Trophoblast cell (in vitro differentiated cells and primary cell): ENCODE measurements around the gene SYCN.

Experiments used
- DNase-seq, 2 donors: peaks; one replicate each; pipeline ENCODE4 v3.0.0-alpha.2; 2016
- H2AFZ ChIP-seq: 2 replicates; pipeline ENCODE4 v1.6.1; 2013; ENCODE audit warnings: low read length, moderate library complexity, mild to moderate bottlenecking; ENCODE audit not compliant: insufficient read depth, poor library complexity
- H2AK5ac ChIP-seq: 2 replicates; pipeline ENCODE4 v1.6.1; 2013; ENCODE audit warnings: mild to moderate bottlenecking, low read length
- H2BK120ac ChIP-seq: 2 replicates; pipeline ENCODE4 v1.6.1; 2013; ENCODE audit warnings: low read length, mild to moderate bottlenecking, moderate library complexity; ENCODE audit not compliant: insufficient read depth, poor library complexity
- H2BK12ac ChIP-seq: 2 replicates; pipeline ENCODE4 v1.6.1; 2013; ENCODE audit warnings: mild to moderate bottlenecking, low read length, moderate library complexity
- H2BK5ac ChIP-seq: 2 replicates; pipeline ENCODE4 v1.6.1; 2013; ENCODE audit warnings: low read length, low read depth, moderate library complexity, mild to moderate bottlenecking; ENCODE audit not compliant: poor library complexity
- H3K14ac ChIP-seq: 2 replicates; pipeline ENCODE4 v1.6.1; 2013; ENCODE audit warnings: mild to moderate bottlenecking, low read length
- H3K18ac ChIP-seq: 2 replicates; pipeline ENCODE4 v1.6.1; 2013; ENCODE audit warnings: mild to moderate bottlenecking, low read length
- H3K23ac ChIP-seq: 2 replicates; pipeline ENCODE4 v1.6.1; 2013; ENCODE audit warnings: low read length
- H3K27ac ChIP-seq: 2 replicates; pipeline ENCODE4 v1.5.1; 2013; ENCODE audit warnings: low read depth, mild to moderate bottlenecking, inconsistent platforms, low read length, moderate library complexity
- H3K27me3 ChIP-seq: 2 replicates; pipeline ENCODE4 v1.6.1; 2013; ENCODE audit warnings: inconsistent platforms, mild to moderate bottlenecking, low read length, moderate library complexity; ENCODE audit not compliant: insufficient read depth
- H3K36me3 ChIP-seq, 2 experiments: 1 replicate in 1 of 2; 2 replicates in 1 of 2; pipeline ENCODE4 v1.6.1; 2013; ENCODE audit warnings: low read length in 2 of 2, mild to moderate bottlenecking in 2 of 2, moderate library complexity in 1 of 2; ENCODE audit not compliant: insufficient read depth in 2 of 2, control insufficient read depth in 1 of 2
- H3K4ac ChIP-seq: 2 replicates; pipeline ENCODE4 v1.6.1; 2013; ENCODE audit warnings: low read depth, mild to moderate bottlenecking, low read length, moderate library complexity
- H3K4me1 ChIP-seq, 2 experiments: 1 replicate in 1 of 2; 2 replicates in 1 of 2; pipeline ENCODE4 v1.6.1; 2013; ENCODE audit warnings: low read length in 2 of 2, mild to moderate bottlenecking in 2 of 2, moderate library complexity in 1 of 2; ENCODE audit not compliant: insufficient read depth in 2 of 2, control insufficient read depth in 1 of 2
- H3K4me2 ChIP-seq: 2 replicates; pipeline ENCODE4 v1.6.1; 2013; ENCODE audit warnings: inconsistent platforms, mild to moderate bottlenecking, low read length, moderate library complexity
- H3K4me3 ChIP-seq: 2 replicates; pipeline ENCODE4 v1.5.1; 2013; ENCODE audit warnings: mild to moderate bottlenecking, low read depth, low read length, inconsistent platforms
- H3K79me1 ChIP-seq: one replicate; pipeline ENCODE4 v1.6.1; 2013; ENCODE audit warnings: low read length
- H3K79me2 ChIP-seq: 2 replicates; pipeline ENCODE4 v1.6.1; 2013; ENCODE audit warnings: low read length, mild to moderate bottlenecking; ENCODE audit not compliant: control insufficient read depth, insufficient read depth, poor library complexity
- H3K9ac ChIP-seq: 2 replicates; pipeline ENCODE4 v1.6.1; 2013; ENCODE audit warnings: mild to moderate bottlenecking, low read length
- H3K9me3 ChIP-seq: 2 replicates; pipeline ENCODE4 v1.6.1; 2013; ENCODE audit warnings: low read depth, mild to moderate bottlenecking, control low read depth, inconsistent platforms, low read length; ENCODE audit not compliant: insufficient read depth
- H4K12ac ChIP-seq: 2 replicates; pipeline ENCODE4 v1.6.1; 2013; ENCODE audit warnings: low read depth, mild to moderate bottlenecking, low read length, moderate library complexity
- H4K8ac ChIP-seq: 2 replicates; pipeline ENCODE4 v1.6.1; 2013; ENCODE audit warnings: low read depth, mild to moderate bottlenecking, low read length, moderate library complexity
- H4K91ac ChIP-seq: one replicate; pipeline ENCODE4 v1.6.1; 2013; ENCODE audit warnings: low read depth, mild to moderate bottlenecking, low read length, moderate library complexity
- WGBS: extraction: QIAGEN DNeasy Blood & Tissue Kit; methylation state at CpG from one replicate; pipeline ENCODE4 v1.1.7; 2013; ENCODE audit warnings: missing lambda C conversion rate; ENCODE audit not compliant: insufficient read length, insufficient coverage; ENCODE audit errors: extremely low coverage; 5-methylcytosine and 5-hydroxymethylcytosine counted together

The SYCN gene

GRCh38 chr19:39155741-39156140 is 48.3 kb downstream of the SYCN start:
- no peak overlapping the region for H3K4me3 ChIP-seq
- H3K18ac ChIP-seq: peak overlapping the region; percentile 66
- no peak overlapping the region for H2AFZ ChIP-seq
- H3K4me1 ChIP-seq: peaks cover 48 to 61% of the 10 kb centered on the region in 2 experiments
- H2AK5ac ChIP-seq: peak overlapping the region; percentile 42
- H3K9me3 ChIP-seq: peaks cover 2% of the 10 kb centered on the region
- no peak overlapping the region for H3K4me2 ChIP-seq
- peak overlapping the region; percentile 5 for H3K14ac ChIP-seq
- H3K79me1 ChIP-seq: peaks cover 22% of the 10 kb centered on the region
- peak overlapping the region; percentile 80 for H3K4ac ChIP-seq
- H2BK5ac ChIP-seq: peak overlapping the region; percentile 19
- peak overlapping the region; percentile 26 for H2BK12ac ChIP-seq
- peak overlapping the region; percentile 40 for H4K8ac ChIP-seq
- H3K79me2 ChIP-seq: peaks cover 33% of the 10 kb centered on the region
- H3K27ac ChIP-seq: no peak overlapping the region
- H2BK120ac ChIP-seq: peak overlapping the region; percentile 44
- DNase-seq: no peak
- WGBS: no CpG with 5 or more reads among the region's 15 CpGs
- H4K12ac ChIP-seq: no peak overlapping the region
- no peak overlapping the region for H3K23ac ChIP-seq
- H3K27me3 ChIP-seq: no peaks in the 10 kb centered on the region
- peaks cover 12% of the 10 kb centered on the region in 2 experiments for H3K36me3 ChIP-seq
- H3K9ac ChIP-seq: no peak overlapping the region
- H4K91ac ChIP-seq: peak overlapping the region; percentile 45

DNA sequence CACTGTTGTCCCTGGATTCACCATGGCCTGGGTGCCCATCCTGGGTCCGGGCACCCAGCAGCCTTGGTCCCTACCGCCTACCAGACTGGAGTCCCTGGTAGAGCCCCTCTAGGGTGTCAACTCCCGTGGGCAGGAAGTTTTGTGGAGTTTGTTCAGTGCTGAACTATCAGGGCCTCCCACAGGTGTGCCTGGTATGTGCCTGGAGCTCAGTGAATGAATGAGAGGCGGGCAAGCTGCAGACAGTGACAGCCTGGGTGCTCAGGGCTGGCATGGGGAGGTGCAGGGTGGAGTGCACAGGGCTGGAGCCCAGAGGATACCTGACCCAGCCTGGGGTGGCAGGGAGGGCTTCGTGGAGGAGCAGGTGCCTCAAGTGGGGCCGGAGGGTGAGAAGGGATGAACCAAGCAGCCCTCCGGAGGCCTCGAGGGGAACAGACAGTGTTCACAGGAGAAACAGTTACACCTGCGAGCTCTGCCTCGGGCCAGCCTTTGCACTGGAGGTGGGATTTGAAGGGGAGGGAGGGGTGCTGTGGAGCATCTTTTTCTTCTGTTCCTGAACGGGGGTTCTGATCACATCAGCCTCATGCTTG is 48.9 kb downstream of the SYCN start:
- Histone ChIP-seq H3K14ac (peak overlapping the region; percentile 33), H2BK120ac (peak overlapping the region; percentile 23), H4K8ac (peak overlapping the region; percentile 10), H3K27me3 (no peaks in the 10 kb centered on the region), H3K23ac (no peak overlapping the region), H3K4me1 (peaks cover 47 to 60% of the 10 kb centered on the region in 2 experiments), H3K9me3 (peaks cover 2% of the 10 kb centered on the region), H2AK5ac (peak overlapping the region; percentile 53), H2AFZ (no peak overlapping the region), H3K79me2 (peaks cover 33% of the 10 kb centered on the region), H3K4me3 (no peak overlapping the region), H3K4ac (peak overlapping the region; percentile 80), H3K4me2 (peak overlapping the region; percentile 32), H4K91ac (peak overlapping the region; percentile 84), H3K36me3 (peaks cover 12% of the 10 kb centered on the region in 2 experiments), H3K79me1 (peaks cover 22% of the 10 kb centered on the region), H3K9ac (no peak overlapping the region), H3K18ac (peak overlapping the region; percentile 43), H4K12ac (no peak overlapping the region), H2BK12ac (peak overlapping the region; percentile 37), H3K27ac (peak overlapping the region; percentile 85), H2BK5ac (peak overlapping the region; percentile 81)
- peak; percentile 55 to 75 for DNase-seq
- no CpG with 5 or more reads among the region's 11 CpGs for WGBS

GRCh38 chr19:39154629-39155100 is 49.4 kb downstream of the SYCN start:
- H3K4me2 ChIP-seq: peak overlapping the region; percentile 32
- no peaks in the 10 kb centered on the region for H3K27me3 ChIP-seq
- H2BK5ac ChIP-seq: peak overlapping the region; percentile 81
- H3K36me3 ChIP-seq: peaks cover 6 to 12% of the 10 kb centered on the region in 2 experiments
- peak overlapping the region; percentile 85 for H3K27ac ChIP-seq
- peak overlapping the region; percentile 34 for H4K12ac ChIP-seq
- DNase-seq: peak; percentile 91 to 92
- peaks cover 45 to 58% of the 10 kb centered on the region in 2 experiments for H3K4me1 ChIP-seq
- peak overlapping the region; percentile 90 for H4K91ac ChIP-seq
- H3K18ac ChIP-seq: peak overlapping the region; percentile 43
- peaks cover 30% of the 10 kb centered on the region for H3K79me2 ChIP-seq
- no CpG with 5 or more reads among the region's 11 CpGs for WGBS
- no peak overlapping the region for H2AFZ ChIP-seq
- peak overlapping the region; percentile 39 for H2BK12ac ChIP-seq
- H4K8ac ChIP-seq: peak overlapping the region; percentile 11
- peak overlapping the region; percentile 26 for H2BK120ac ChIP-seq
- peak overlapping the region; percentile 33 for H3K14ac ChIP-seq
- H3K4ac ChIP-seq: peak overlapping the region; percentile 80
- H3K23ac ChIP-seq: no peak overlapping the region
- H3K9ac ChIP-seq: no peak overlapping the region
- H3K9me3 ChIP-seq: peaks cover 2% of the 10 kb centered on the region
- H2AK5ac ChIP-seq: peak overlapping the region; percentile 16
- peaks cover 22% of the 10 kb centered on the region for H3K79me1 ChIP-seq
- no peak overlapping the region for H3K4me3 ChIP-seq

DNA sequence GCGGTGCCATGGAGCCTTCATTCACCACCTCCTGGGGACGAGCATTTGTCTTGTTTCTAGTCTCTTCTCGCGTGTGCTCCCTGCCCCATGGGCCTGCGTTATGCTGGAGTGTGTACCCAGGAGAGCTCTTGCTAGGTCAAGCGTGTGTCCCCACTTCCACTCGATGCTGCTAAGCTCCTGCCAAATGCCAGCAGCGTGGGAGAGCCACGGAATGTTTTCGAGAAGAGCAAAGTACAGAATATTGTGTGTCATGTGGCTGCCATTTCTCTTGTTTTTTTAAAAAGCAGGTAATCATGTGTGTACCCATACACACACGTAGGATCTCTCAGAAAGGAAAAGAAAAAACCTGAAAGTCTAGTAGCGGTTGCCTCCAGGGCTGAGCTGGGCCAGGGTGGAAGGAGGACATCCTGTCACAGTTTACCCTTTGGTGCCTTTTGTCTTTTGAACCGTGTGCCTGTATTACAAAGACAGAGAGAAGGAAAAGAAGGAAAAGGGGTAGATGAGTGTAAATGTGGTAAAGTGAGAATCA is 49.9 kb downstream of the SYCN start:
- H2BK5ac ChIP-seq: peak overlapping the region; percentile 81
- no peak overlapping the region for H3K9ac ChIP-seq
- H3K36me3 ChIP-seq: peaks cover 6 to 12% of the 10 kb centered on the region in 2 experiments
- H2BK12ac ChIP-seq: peak overlapping the region; percentile 90
- peak overlapping the region; percentile 88 for H3K14ac ChIP-seq
- DNase-seq: peak; percentile 76 to 78
- peak overlapping the region; percentile 77 for H3K4ac ChIP-seq
- H4K91ac ChIP-seq: peak overlapping the region; percentile 90
- H3K79me1 ChIP-seq: peaks cover 22% of the 10 kb centered on the region
- peak overlapping the region; percentile 63 for H2AFZ ChIP-seq
- peak overlapping the region; percentile 84 for H2BK120ac ChIP-seq
- H3K9me3 ChIP-seq: peaks cover 2% of the 10 kb centered on the region
- H3K18ac ChIP-seq: peak overlapping the region; percentile 90
- H3K23ac ChIP-seq: no peak overlapping the region
- peak overlapping the region; percentile 59 for H4K8ac ChIP-seq
- no CpG with 5 or more reads among the region's 13 CpGs for WGBS
- peak overlapping the region; percentile 85 for H3K27ac ChIP-seq
- peaks cover 45 to 58% of the 10 kb centered on the region in 2 experiments for H3K4me1 ChIP-seq
- H3K4me3 ChIP-seq: no peak overlapping the region
- no peaks in the 10 kb centered on the region for H3K27me3 ChIP-seq
- peaks cover 30% of the 10 kb centered on the region for H3K79me2 ChIP-seq
- peak overlapping the region; percentile 24 for H3K4me2 ChIP-seq
- peak overlapping the region; percentile 68 for H4K12ac ChIP-seq
- peak overlapping the region; percentile 42 for H2AK5ac ChIP-seq
